NOMO-1 (cell line): ENCODE data around the gene ADCY5.

ENCODE experiments used
- DNase-seq, 2 experiments: peaks; one replicate each; lab custom pipeline; 2025; ENCODE audit not compliant: unreplicated experiment in 2 of 2; lab: John Stamatoyannopoulos, UW

Gene ADCY5

DNA sequence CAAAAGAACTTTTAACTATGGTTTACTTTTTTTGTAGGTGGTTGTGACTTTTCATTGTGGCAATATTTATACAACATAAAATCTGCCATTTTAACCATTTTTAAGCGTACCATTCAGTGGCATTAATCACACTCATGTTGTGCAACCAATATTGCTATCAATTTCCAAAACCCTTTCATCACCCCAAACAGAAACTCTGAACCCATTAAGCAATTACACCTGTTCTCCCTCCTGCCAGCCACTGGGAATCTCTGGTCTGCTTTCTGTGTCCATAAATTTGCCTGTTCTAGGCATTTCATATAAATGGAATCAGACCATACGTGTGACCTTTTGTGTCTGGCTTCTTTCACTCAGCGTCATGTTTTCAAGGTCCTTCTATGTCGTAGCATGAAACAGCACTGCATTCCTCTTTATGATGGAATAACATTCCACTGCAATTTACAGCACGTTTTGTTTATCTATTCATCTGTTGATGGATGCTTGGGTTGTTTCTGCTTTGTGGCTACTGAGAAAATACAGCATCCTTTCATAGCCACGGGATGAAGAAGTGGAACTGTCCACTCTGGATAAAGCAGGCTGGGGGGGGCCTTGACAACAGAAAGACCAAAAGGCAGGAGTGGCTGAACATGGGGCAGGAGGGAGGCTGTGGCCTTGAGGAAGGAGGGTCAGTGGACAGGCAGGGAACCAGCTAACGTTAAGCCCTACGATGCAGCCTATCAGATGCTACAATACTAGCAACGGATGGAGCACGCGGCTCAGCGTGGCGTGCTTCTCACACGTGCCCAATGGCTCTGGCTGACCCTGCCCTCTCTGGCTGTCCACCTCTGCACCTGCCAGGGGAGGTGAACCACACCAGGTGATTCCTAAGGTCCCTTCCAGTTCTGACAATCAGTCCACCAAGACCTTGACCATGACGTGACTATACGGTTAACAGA, 136.3 kb downstream of the ADCY5 start:
- DNase-seq = no peak

- no peak for DNase-seq
Observed at GRCh38 chr3:123311201-123311600, 137.7 kb downstream of the ADCY5 start.

DNA sequence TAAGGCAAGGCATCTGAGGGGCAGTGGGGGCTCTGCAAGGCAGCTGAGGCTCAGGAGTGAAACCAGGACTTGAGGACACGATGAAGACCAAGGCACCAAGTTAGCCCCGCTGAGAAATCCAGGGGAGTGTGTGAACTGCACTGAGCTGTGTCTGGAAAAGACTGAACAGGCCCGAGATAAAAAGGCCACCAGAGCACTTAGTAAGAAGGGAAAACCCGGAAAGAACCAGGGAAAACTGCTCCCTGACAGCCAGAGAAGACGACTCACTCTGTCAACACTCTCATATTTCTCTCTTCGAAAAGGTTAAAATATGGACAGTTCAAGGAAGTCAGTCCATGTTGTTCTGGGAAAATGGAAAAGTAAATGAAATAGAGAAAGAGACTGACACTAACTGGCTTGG, 138.1 kb downstream of the ADCY5 start:
- no peak for DNase-seq

GRCh38 chr3:123310186-123310585, 138.7 kb downstream of the ADCY5 start:
- no peak for DNase-seq

- DNase-seq = no peak
Observed at GRCh38 chr3:123307064-123307463, 141.8 kb downstream of the ADCY5 start.

- DNase-seq = no peak
Observed at GRCh38 chr3:123305192-123305591, 143.7 kb downstream of the ADCY5 start.

GRCh38 chr3:123303976-123304560, 144.8 kb downstream of the ADCY5 start:
- DNase-seq = no peak

GRCh38 chr3:123302961-123303360, 145.9 kb downstream of the ADCY5 start:
- DNase-seq = no peak

DNA sequence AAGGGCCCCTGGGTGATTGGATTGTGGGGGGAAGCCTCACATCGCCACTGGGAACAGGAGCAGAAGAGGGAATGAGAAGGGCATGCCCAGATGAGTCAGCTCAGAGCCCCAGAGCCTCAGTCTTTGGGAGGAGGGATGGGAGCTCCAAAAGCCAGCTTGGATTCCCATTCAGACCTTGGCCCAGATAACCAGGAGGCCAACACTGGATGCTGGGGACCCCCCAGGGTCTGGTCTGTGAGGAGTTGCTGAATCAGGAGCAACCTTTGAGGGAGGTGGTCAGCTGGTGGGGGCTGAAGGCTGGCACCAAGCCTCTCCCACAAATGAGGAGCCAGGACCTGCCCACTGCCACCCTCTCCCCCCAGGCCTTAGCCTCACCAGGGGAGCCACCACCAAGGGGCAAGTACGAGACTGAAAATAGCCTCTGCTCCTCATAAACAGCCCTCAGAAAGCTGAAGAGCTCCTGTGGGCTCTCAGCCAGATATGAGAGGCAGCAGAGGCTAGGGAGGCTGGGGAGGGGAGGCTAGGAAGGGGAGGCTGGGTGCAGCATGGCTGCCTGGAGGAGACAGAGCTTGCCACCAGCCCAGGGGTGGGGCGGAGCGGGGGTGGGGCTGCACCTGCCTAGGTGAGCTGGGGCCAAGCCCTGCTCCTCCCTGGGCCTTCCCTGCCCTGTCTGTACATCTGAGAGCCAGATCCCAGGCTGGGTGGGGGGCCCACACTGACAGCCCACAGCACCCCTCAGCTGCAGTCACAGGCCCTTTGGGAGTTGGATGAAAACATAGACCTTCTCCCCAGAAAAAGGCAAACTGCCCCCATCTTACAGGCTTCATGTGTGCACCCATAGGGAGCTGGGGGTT, 147.3 kb downstream of the ADCY5 start:
- DNase-seq = no peak

- no peak for DNase-seq
Observed at GRCh38 chr3:123300583-123300982, 148.3 kb downstream of the ADCY5 start.

GRCh38 chr3:123300056-123300455, 148.8 kb downstream of the ADCY5 start:
- DNase-seq = no peak

- no peak for DNase-seq
Observed at GRCh38 chr3:123299581-123299980, 149.3 kb downstream of the ADCY5 start.

DNA sequence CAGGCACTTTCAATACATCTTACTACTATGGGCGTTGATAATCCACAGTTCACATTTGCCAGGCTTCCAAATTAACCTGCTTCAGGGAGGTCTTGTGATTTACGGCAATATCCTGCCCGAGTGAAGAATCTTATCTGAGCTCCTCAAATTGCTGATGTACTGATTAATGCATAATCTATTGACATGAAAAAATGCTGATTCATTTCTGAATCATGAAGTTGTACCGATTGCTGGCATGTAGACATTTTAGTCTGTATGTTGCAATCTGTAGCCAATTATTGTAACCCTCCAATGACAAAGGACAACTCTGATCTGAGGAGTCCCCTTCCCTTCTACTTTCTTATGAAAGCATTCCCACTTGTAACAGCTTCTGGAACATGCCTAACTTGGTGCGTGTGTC, 150.0 kb downstream of the ADCY5 start:
- DNase-seq = peak in 1 of 2 experiments; percentile 5

DNA sequence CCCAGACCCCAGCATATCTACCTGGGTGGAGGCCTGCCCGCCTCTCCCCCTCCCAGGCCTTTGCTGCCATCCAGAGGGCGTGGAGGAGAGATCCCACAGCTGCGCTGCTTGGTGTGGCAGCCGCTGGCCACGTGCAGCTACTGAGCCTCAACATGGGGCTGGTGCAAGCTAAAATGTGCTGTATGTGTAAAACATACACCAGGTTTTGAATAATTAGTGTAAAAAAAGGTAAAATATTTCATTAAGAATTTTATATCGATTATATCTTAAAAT, 151.3 kb downstream of the ADCY5 start:
- DNase-seq = no peak

- no peak for DNase-seq
Observed at GRCh38 chr3:123296836-123297626, 151.9 kb downstream of the ADCY5 start.

DNA sequence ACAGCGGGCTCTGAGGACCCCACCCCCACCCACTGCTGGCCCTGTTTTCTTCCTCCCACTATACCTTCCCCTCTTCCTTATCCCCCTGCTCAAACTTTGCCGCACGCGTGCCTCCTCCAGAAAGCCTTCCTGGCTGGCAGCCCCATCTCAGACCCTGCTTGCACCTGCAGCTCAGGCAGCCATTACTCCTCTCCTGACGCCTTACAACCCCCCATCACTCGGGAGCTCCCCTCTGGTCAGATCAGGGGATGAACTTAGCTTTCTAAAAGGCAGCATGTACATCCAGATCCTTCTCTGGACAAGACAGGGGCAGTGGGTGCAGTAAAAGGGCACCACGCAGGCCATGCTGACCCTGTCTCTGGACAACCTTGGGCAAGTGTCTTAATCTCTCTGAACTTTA, 152.6 kb downstream of the ADCY5 start:
- no peak for DNase-seq

- no peak for DNase-seq
Observed at GRCh38 chr3:123295901-123296250, 153.0 kb downstream of the ADCY5 start.

DNA sequence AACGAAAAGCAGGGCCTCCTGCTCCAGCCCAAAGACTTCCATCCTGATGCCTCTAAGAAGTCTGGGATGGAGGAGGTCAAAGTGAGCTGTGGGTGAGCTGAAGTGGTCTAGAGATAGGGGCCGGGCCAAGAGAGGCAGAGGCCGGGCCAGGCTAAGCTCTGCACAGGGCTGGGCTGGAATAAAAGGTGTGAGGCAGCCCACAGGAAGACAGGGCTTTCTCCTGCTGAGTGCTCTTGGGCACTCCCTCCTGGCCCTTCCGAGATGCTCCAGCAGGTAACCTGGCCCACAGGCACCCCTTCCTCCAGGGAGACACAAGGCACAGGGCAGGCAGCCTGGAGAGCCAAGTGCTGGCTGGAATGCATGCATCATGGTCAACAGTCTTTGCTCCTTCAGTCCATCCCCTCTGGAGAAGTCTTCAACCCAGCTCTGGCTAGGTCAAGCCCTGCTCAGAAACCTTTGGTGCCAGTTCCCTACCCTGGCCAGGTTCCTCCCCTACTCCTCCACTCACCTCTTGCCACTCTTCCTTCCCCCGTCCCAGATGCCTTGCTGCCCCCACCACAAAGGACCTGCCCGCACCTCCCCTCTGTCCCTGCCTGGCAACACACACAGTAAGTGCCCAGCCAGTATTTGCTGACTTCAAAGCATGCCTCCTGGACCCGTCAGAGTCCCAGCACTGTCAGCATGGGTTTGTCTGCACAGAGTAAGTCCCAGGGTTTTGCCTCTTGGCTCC, 153.6 kb downstream of the ADCY5 start:
- no peak for DNase-seq

- DNase-seq = no peak
Observed at GRCh38 chr3:123294296-123294938, 154.5 kb downstream of the ADCY5 start.
